GM19372 (cell line): ENCODE data around the gene CTCF.
A peak's percentile ranks its signal among the peaks of the same experiment; 100 is the strongest.

Source experiments
- ATAC-seq: cut with Tn5 transposase; IDR thresholded peaks from one replicate; pipeline ENCODE4 v1.9.1; 2021; ENCODE audit warnings: mild to moderate bottlenecking, low read depth, moderate library complexity; ENCODE audit not compliant: unreplicated experiment

CTCF gene

DNA sequence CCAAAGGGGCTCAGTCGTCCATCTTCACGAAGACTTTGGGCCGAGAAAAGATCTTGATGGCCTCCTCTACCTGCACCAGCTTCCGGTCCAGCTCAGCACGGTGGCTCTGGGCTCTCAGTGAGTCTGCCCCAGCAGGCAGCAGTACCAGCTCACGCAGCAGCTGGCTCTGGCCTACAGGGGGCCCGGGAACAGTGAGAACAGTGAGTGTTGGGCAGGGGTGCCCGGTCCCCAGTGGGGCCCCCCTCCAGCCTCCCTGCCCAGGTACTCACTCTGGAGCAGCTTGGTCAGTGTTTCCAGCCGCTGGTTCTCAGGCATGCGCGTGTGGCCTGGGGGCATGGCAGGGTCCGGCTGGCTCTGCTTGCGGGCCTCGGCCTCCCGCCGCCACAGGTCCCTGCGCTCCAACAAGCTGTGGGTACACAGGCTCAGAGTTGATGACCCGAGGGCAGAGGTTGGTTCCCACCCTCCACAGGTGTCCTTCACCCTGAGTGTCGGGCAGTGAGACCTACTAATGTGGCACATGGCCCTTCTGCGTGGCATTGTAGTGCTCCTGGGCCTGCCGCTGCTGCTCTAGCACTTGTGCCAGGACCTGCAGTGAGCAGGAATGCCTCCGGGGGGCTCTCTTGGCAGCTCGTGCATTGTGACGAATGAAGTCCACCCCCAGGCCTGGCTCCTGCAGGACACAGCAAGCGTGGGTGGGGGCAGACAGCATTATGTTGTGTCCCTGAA lies 101.0 kb downstream of the CTCF start:
- no peak for ATAC-seq

DNA sequence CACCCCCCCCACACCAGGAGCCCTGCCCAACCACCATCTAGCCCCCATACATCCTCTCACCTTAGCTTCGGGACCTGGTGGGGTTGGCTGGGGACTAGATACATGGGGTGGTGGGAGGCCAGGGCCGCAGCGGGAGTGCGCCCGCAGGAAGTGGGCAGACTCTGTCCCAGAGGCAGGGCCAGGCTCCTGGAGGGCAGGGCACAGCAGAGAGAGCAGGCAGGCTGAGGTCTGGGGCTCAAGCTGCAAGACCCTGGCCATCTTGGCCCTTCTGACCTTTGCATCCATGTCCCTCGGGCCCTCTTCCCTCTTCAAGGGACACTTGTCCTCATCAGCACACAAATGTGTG lies 101.5 kb downstream of the CTCF start:
- no peak for ATAC-seq

DNA sequence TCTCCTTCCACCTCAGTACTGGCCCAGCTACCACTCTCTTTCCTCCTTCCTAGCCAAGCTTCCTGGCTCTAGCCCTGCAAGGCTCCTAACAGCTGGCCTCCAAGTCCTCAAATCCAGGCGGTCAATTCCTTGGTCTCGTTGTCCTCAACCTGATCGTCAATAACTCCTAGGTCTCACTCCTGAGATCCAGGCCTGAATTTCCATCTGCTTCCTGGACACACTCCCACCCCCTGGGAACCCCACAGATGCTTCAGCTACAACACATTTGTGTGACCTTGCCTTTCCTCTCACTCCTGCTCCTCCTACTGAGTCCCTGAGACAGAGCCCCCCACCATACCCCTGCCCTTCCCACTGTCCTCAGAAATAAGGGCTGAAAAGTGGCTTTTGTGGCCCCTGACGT lies 101.9 kb downstream of the CTCF start:
- no peak for ATAC-seq

DNA sequence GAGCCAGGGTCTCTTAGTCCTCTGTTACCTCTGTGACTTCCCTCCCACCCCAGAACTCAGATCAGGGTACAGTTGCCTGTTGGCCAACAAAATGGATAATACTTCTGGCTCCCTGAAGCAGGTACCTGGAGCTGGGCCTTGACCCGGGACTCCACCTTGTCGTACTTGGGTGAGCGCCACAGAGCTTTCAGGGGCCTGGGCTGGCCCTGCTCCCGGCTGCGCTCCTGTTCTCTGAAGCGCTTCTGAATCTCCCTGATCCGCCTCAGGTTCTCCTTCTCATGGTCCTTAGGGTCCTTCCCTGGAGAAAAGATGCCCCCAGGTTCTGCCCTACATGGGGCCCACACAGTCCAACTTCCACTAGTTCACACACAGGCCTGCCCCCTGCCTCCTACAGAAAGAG lies 102.5 kb downstream of the CTCF start:
- ATAC-seq: no peak

DNA sequence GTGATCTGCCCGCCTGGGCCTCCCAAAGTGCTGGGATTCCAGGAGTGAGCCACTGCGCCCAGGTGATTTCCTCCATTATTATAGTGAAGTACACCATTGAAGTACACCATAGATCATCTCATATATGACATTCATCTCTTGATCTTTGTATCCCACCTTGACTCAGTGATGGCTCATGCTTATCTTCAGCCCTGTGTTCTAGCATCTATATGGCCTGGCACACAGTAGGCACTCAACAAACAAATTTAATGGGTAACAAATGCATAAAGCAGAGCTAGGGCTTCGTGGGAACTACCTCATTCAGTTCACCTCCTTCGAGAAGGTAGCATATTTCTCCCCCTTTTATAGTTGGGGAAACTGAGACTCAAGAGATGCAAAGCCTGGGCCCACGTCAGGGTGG lies 103.3 kb downstream of the CTCF start:
- ATAC-seq: no peak

DNA sequence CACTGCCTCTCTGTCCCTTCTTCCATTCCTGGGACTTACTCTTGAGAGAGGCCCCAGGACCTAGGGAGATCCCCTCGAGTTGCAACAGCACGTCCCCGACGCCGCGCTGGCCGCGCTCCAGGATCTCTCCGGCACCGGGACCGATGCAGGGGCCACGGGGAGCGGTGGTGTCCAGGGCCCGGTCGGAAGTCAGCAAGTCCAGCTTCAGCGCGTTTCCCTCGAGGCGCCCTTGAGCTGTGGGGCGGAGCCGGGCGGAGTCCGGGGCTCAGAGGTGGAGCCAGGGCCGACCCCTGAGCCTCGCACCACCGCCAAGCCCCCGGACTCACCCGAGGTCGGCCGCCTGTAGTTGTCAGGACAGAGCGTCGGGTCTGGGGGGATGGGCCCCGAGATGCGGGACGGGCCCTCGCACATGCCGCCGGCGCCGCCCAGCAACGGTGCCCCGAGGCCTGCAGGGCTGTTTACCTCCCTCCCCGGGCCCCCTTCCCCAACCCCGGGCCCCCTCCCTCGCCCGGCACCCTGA lies 103.8 kb downstream of the CTCF start:
- no peak for ATAC-seq

DNA sequence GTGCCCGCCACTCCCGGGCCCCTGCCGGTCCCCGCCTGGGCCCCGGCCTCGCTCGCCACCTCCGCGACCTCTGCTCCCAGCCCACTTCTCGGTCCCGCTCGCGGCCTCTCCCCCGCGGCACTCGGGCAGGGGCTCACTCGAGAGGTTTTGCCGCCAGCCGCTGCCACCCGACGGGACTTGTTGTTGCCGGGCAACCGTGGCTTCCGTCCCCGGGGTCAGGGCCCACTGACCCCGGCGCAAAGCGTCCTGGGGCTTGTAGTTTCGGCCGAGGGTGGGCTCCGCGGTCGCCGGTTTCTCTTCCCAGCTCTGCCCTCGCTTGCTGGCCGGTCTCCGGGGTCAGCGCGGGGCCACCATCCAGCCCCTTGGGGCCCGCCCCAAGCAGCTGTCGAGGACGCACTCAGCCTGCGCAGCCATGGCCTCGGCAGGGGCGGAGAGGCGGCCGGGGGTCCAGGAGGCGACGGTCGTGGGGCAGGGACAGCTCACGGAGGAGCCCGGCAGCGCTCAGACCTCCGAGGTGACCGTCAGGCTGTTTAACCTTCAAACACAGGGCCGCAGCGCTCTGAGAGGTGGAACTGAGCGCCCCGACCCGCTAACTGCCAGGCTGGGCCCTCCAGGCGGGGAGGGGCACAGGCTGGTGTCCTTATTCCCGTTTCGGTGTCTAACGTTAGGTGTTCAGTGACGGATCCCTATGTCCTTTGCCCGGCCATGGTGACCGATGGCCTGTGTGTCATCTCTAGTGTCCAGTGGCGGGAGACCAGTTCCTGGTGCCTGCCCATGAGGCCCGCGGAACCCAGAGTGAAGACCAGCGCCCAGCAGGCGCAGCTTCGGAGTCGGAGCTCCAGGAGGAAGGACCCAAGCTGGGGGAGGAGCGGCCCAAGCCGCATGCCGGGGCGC lies 104.5 kb downstream of the CTCF start, which contains the start of the genes C16orf86 and ENKD1:
C16orf86 (plus strand) TSS at position 256 of the 894 bp plus-strand sequence; CDS start at position 413, 157 bp downstream.
ENKD1 (minus strand) TSS at position 192 of the 894 bp plus-strand sequence. CDS start 308 bp downstream, outside the sequence.
- peak; percentile 66 for ATAC-seq

DNA sequence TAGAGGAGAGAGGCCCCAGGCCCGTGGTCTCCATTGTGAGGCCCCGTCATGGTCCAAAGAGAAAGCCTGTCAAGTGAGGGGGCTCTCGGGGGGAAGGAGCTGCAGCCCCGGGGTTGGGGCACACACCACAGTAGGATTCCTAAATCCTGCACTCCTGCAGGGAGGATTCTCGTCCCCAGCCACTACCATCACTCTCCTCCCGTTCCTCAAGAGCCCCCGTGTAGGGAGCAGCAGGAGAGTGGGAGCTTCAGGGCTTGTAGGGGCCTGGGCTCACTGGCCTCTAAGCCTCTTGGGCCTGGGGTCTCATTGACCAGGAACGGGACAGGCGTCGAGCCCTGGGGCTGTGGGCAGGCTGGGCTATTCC lies 105.1 kb downstream of the CTCF start:
- no peak for ATAC-seq

DNA sequence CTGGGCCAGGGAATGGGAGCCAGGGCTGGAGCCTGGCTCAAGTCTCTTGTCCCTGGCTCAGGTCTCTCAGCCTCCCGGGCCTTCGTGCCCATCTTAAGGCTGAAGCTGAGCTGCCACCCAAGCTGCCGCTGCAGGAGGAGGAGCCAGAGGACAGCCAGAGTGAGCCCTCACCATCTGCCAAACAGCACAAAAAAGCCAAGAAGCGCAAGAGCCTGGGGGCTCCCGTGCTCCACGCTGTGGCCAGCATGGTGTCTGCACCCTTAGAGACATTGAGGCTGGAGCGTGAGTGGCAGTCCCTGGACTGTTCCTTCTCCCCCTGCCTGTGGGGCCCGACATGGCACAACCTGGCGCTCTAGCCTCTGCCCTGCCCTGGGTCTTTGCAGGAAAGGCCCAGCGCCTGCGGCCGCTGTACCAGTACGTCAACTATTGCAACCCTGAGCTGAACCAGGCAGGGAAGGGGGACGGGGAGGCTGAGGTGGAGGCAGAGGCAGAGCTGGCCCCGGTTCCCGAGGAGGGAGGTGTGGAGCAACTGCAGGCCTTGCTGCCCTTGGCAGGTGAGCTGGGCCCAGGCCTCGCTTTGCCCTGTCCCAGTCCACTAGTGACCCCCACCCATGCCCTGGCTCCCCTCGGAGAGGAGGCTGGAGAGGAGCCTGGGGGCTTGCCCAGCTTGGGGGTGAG lies 105.6 kb downstream of the CTCF start:
- peak; percentile 56 for ATAC-seq

DNA sequence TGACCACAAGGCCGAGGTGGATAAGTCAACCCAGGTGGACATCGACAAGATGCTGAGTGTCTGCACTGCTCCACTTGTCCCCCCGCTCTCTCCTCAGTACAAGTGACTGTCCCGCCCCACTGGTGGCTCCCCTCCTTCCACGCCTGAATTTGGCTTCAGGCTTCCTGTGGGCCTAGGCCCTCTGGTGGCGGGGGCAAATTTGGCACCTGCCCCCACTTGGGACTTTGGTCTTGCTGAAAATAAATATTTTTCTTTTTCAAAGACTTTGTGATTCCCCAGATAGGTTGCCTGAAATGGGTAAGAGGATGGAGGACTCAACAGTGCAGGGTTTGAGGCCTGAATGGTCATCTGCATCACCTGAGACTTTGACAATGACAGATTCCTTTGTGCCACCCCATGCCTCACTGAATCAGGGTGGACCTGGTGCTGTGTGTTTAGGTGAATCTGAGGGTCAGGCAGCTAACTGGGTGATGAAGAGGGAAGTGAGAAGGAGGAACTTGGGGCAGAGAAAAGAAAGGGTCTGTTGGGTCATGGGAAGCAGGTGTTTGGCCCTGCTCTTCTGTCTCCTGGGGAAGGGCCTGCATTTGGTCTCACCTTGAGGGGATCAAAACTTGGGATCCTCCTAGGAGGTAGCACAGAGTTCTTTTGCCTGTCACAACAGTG lies 106.3 kb downstream of the CTCF start:
- ATAC-seq: no peak

DNA sequence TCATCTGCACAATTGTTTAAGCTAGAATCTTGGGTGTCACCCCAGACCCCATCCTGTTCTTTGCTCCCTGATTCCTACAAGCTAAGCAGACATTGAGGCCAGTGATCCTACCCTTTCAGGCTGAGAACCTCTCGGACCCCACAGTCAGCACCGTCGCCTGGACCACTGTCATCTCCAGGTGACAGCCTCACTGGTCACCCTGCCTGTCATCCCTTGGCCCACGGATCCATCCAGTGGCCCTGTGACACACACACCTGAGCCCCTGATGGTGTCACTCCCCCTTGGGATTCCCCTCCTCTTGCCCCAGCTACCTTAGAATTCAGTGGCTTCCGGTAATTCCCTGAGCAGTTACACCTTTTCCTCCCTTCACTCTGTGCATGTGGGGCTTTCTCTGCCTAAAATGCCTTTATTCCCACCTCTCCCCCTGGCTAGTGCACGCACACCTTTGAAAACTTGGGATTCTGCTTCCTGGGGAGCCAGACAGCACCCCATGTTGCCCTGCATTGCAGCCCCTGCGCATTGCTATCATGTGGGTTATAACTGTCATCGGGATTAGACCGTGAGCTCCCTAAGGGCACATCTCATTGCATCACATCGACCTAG lies 107.3 kb downstream of the CTCF start:
- ATAC-seq: no peak

DNA sequence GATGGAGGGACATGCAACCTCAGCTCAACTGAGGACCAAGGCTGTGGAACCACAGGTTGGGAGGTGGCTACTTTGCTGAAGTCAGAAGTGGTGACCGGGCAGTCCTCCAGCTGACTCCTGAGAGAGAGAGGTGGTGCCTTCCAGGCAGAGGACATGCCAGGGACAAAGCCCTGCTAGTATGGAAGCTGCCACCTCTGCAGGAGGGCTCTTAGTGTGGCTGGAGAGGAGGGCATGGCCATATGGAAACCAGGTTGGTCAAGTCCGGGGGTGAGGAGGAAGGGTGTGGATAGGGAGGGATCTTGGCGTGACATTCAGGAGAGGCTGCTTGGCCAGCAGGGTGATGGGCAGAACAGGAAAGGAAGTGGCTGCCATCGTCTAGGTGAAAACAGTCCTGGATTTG lies 110.0 kb downstream of the CTCF start:
- ATAC-seq: no peak

DNA sequence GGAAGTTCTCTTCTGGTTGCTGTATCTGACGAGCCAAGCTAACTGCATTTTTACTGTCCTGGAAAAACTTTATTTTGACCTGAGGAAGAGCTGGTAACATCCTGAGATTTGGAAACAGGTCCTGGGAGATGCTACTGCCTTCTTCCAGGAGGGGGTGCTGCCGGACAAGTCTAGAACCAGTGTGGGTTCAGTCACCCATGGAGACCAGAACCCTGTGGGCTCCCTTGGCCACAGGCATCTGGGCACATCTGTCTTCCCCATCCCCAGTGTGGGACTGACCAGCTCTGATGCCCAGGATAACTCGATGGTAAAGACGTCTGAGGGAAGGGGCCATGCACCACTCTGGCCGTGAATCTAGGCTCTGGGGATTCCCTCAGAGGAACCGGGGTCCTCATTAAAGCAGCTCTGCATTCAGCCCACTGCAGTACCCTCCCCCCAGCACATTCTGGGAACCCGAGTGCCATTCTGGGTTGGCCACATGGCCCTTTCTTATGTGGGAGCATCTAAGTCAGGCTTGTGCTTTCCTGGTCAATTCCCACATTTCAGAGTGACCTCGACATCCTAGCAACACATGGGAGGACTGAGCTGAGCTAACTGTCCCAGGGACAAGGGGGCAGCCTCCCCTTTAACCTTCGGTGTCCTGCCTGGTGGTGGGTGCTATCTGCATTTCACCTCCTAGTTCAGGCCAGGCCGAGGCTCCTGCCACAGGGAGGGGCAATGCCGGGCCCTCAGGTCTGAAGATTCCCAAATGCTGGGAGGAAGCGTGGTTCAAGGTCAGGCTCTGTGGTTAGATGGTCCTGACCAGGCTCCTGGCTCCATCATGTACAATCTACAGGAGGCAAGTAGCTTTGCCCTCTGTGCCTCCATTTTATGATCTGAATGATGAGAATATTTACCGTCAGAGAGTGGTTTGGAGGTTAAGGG lies 110.7 kb downstream of the CTCF start:
- ATAC-seq: no peak

DNA sequence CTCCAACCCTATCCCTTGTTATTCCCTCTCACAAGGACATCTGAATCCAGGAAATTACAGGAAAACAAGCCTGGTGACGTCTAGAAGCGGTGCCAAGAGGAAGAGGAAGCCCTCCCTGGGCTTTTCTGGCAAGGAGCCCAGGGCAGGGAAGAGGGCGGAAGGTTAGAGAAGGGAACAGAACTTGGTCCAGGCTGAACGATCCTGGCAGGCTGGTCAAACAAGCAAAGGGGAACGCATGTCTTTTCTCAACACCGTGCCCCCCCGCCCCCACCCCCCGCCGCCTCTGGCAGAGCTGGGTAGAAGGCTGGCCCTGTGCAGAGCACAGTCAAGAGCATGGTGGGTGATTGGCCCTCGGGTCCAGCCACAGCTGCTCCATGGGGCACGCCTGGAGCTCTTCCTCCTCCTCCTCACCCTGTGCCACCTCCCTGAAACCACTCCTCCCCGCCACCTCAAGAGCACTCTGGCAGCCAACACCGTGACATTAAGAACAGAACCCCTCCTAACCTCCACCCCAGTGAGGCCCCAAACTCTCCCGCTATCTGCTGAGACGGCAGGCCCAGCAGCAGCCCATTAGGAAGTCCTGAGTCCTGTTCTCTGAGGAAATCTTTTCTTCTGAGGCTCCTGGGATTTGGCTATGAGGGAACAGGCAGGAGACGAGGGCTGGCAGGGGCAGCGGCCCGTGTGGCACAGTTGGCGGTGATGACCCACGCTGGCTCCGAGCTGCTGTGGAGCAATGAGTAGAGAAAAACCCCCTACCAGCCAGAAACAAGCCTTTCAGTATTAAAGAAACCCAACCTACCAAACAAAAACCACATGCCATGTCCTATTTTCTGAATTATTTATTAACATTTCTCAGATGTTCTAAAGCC lies 111.6 kb downstream of the CTCF start:
- no peak for ATAC-seq

DNA sequence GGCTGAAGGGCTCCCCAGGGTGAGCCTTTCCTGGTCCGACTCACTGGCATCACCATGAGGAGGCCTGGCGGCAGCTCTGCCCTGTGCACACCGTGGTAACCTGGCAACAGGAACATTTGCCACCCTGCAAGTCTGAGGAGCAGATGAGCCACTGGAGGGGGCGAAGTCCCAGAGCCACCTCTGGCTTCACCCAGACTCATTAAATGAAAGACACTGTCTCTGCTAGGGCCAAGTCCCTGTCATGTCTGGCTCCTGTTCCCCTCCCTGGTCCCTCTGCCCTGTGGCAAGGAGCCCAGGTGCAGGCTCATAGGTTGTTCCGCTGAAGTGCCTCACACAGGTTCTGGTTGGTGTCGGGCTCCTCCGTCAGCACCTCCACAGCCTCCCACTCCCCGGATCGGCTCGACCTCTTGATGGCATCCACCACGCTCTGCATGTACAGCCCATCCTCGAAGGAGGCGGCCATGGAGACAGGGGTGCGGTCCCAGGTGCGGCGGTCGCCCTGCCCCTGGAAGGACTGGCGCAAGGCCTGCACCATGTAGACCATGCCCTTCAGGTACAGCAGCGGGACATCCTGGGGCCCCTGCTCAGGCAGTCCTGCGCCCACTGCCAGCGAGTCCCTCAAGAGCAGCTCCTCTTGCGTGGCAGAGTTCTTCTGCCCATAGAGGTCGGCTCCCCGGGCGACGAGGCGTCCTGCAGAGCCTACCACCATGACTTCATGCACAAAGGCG lies 112.7 kb downstream of the CTCF start:
- ATAC-seq: no peak

DNA sequence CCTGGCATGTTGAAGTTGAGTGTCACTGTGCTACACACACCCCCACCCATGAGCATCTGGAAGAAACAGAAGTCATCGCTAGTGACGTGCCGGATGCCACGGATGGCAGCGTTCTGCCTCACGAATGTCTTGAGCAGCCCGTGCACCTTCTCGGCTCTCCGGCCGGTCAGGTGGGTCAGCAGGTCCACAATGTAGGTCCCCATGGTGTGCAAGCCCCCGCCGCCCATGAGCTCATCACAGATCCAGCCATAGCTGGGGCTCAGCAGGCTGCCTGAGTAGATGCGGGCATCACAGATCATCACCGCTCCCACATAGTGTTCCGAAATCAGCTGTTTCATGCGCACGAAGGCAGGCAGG lies 113.2 kb downstream of the CTCF start:
- ATAC-seq: no peak

DNA sequence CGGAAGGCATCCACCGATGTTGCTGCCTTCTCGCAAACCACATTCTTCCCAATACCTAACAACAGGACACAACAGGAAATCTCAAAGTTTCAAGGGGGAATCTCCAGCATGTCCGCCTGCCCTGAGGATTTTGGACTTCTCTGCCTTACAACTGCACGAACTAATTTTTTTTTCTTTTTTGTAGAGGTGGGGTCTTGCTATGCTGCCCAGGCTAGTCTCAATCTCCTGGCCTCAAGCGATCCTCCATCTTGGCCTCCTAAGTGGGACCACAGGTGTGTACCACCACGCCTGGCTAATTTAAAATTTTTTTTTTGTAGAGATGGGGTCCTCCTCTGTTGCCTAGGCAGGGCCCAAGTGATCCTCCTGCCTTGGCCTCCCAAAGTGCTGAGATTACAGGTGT lies 113.7 kb downstream of the CTCF start:
- ATAC-seq: no peak

DNA sequence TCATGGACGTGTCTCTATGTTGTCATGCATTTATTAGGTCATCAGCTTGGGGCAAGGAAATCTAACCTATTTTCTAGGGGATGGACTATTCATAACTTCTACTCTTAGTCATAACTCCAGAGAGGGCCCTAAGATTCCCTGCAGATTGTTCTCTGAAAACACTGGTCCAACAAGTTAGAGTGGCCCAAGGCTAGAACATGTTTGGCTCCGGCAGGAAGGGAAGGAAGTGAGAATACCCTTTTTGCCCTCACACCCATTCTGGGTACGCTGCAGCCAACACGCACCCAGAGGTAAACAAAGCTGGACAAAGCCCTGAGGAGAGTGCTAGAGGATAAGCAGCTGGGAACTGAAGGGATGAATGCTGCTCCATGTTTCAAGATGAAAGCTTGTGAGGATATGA lies 114.2 kb downstream of the CTCF start:
- ATAC-seq: no peak
